A673 (cell line): Measurements from ENCODE around the gene TRAF6. TPM values are rescaled to one million over a fixed set of nuclear protein-coding genes. Genes with fewer than 3 reads are reported as not detected.
A peak's percentile ranks its signal among the peaks of the same experiment; 100 is the strongest.
"Not testable (repeated sequence)": the region's sequence is repeated elsewhere in the genome, so short reads cannot be mapped to it uniquely, and the experiment has no call there.

Experiments used
- BruUV-seq: library from RNA; stranded (reverse); fragments of 400-500 nt; replicated peaks from 2 replicates; lab custom pipeline; 2021; lab: Mats Ljungman, UMichigan
- CTCF ChIA-PET: fragments of 300-600 bp; sonication (Branson Sonifier 250); formaldehyde crosslinking; loops from one replicate; lab custom pipeline; 2022; ENCODE audit warnings: antibody characterized with exemption; lab: Charles Lee
- POLR2A ChIA-PET: fragments of 300-600 bp; sonication (Branson Sonifier 250); formaldehyde crosslinking; loops from one replicate; lab custom pipeline; 2022; ENCODE audit warnings: antibody characterized with exemption; ENCODE audit not compliant: low non-redundant PET; lab: Charles Lee
- DNase-seq: peaks from one replicate; pipeline ENCODE4 v3.0.0-alpha.2; 2015; ENCODE audit warnings: low spot score
- H3K27ac ChIP-seq: fragments of 200-600 bp; sonication (generic); 2 replicates; pipeline ENCODE4 v1.5.1; 2016; ENCODE audit warnings: mixed run types, low read depth, mild to moderate bottlenecking, mixed read lengths, antibody characterized with exemption, low read length; ENCODE audit not compliant: poor library complexity, severe bottlenecking
- H3K27me3 ChIP-seq: fragments of 200-600 bp; sonication (generic); replicated peaks from 2 replicates; pipeline ENCODE4 v1.6.1; 2017; ENCODE audit warnings: mixed run types, low read depth, mild to moderate bottlenecking, mixed read lengths, antibody characterized with exemption, low read length; ENCODE audit not compliant: insufficient read depth, poor library complexity
- H3K36me3 ChIP-seq: fragments of 200-600 bp; sonication (generic); 2 replicates; pipeline ENCODE4 v1.6.1; 2016; ENCODE audit warnings: mixed run types, mild to moderate bottlenecking, mixed read lengths, antibody characterized with exemption, low read length; ENCODE audit not compliant: insufficient read depth, poor library complexity, severe bottlenecking
- H3K4me1 ChIP-seq: fragments of 200-600 bp; sonication (generic); 2 replicates; pipeline ENCODE4 v1.6.1; 2017; ENCODE audit warnings: mixed run types, mild to moderate bottlenecking, mixed read lengths, antibody characterized with exemption, low read length; ENCODE audit not compliant: insufficient read depth, poor library complexity, severe bottlenecking
- H3K4me3 ChIP-seq: fragments of 200-600 bp; sonication (generic); 2 replicates; pipeline ENCODE4 v1.5.1; 2016; ENCODE audit warnings: low read depth, mixed run types, mild to moderate bottlenecking, mixed read lengths, low read length; ENCODE audit not compliant: poor library complexity, severe bottlenecking
- H3K9me3 ChIP-seq: fragments of 200-600 bp; sonication (generic); 2 replicates; pipeline ENCODE4 v1.6.1; 2016; ENCODE audit warnings: mixed run types, low read depth, mild to moderate bottlenecking, mixed read lengths, antibody characterized with exemption, low read length; ENCODE audit not compliant: poor library complexity, severe bottlenecking
- CTCF ChIP-seq: fragments of 300-800, 200-600 bp; sonication (generic); conservative IDR thresholded peaks from 2 replicates; pipeline ENCODE4 v1.5.1; 2017; ENCODE audit warnings: low read depth, mild to moderate bottlenecking, antibody characterized with exemption, low read length, moderate library complexity, mixed read lengths
- EZH2 ChIP-seq: fragments of 200-600 bp; sonication (generic); IDR thresholded peaks from 2 replicates; pipeline ENCODE4 v1.6.1; 2017; ENCODE audit warnings: borderline replicate concordance, low read depth, mild to moderate bottlenecking, mixed read lengths, antibody characterized with exemption, low read length; ENCODE audit not compliant: poor library complexity, severe bottlenecking
- intact Hi-C: fragments of 100-400 bp; cut with micrococcal nuclease; formaldehyde crosslinking; loops from one replicate; pipeline ENCODE4 v1.10.0; 2022; ENCODE audit not compliant: unreplicated experiment
- total RNA-seq: library from RNA; stranded (reverse); gene quantifications from 2 replicates; pipeline ENCODE4 v1.2.3, GENCODE V29; 2021

The TRAF6 gene
- total RNA-seq, 1 experiment from 2014 or later: 28.6 TPM

GRCh38 chr11:36513965-36514364, 3.9 kb upstream of the TRAF6 start:
- TF ChIP-seq CTCF (no peak), EZH2 (no peak)
- ChIA-PET POLR2A (no interaction called here), CTCF (interaction anchor here (1.0 kb wide), 1 partner anchor 27 kb away, joined by 4 read pairs; no protein-coding TSS in a partner anchor)
- DNase-seq: no peak
- peaks cover 3% of the 10 kb centered on the region for H3K9me3 ChIP-seq
- no peaks in the 10 kb centered on the region for H3K4me1 ChIP-seq
- H3K27me3 ChIP-seq: no peaks in the 10 kb centered on the region
- BruUV-seq: no TSS peak
- H3K36me3 ChIP-seq: no peaks in the 10 kb centered on the region
- no peak overlapping the region for H3K27ac ChIP-seq
- intact Hi-C loops: no loop called here
- H3K4me3 ChIP-seq: no peak overlapping the region

GRCh38 chr11:36512016-36512415, 1.9 kb upstream of the TRAF6 start:
- H3K9me3 ChIP-seq: peaks cover 3% of the 10 kb centered on the region
- ChIA-PET POLR2A (no interaction called here), CTCF (interaction anchor here (0.5 kb wide), 1 partner anchor 147 kb away, joined by 3 read pairs; no protein-coding TSS in a partner anchor)
- no peaks in the 10 kb centered on the region for H3K27me3 ChIP-seq
- no peak overlapping the region for H3K27ac ChIP-seq
- TF ChIP-seq CTCF (no peak), EZH2 (no peak)
- intact Hi-C loops: no loop called here
- no peaks in the 10 kb centered on the region for H3K36me3 ChIP-seq
- peak; percentile 41 for DNase-seq
- no TSS peak for BruUV-seq
- no peak overlapping the region for H3K4me3 ChIP-seq
- H3K4me1 ChIP-seq: peaks cover 9% of the 10 kb centered on the region

- H3K27me3 ChIP-seq, H3K9me3 ChIP-seq, H3K27ac ChIP-seq, BruUV-seq, H3K4me1 ChIP-seq, DNase-seq, intact Hi-C loops, H3K36me3 ChIP-seq, POLR2A ChIA-PET: not testable (repeated sequence)
- peak overlapping the region; percentile 73 for H3K4me3 ChIP-seq
- CTCF ChIA-PET: interaction anchor here (1.0 to 1.4 kb wide), 2 partner anchors 11 to 30 kb away, joined by 3 to 4 read pairs; no protein-coding TSS in a partner anchor
Measured at GRCh38 chr11:36511062-36511461, 990 bp upstream of the TRAF6 start.

- ChIA-PET CTCF (interaction anchor here (1.0 to 2.8 kb wide), 4 partner anchors 10 to 218 kb away, joined by 3 to 7 read pairs (median 5); no protein-coding TSS in a partner anchor), POLR2A (no interaction called here)
- Histone ChIP-seq H3K27ac (no peak overlapping the region), H3K4me1 (peaks cover 9% of the 10 kb centered on the region), H3K27me3 (no peaks in the 10 kb centered on the region), H3K9me3 (peaks cover 3% of the 10 kb centered on the region), H3K4me3 (peak overlapping the region; percentile 73), H3K36me3 (no peaks in the 10 kb centered on the region)
- no peak for DNase-seq
- no TSS peak for BruUV-seq
- intact Hi-C loops: no loop called here
- no peak for TF ChIP-seq CTCF
- TF ChIP-seq EZH2: no peak
Measured at GRCh38 chr11:36510594-36510942, 496 bp upstream of the TRAF6 start.
